MCF 10A (cell line): ENCODE measurements around the gene MTUS2. TPM values are rescaled to one million over a fixed set of nuclear protein-coding genes. Genes with fewer than 3 reads are reported as not detected.
A peak's percentile ranks its signal among the peaks of the same experiment; 100 is the strongest.

ENCODE experiments used
- BruUV-seq: library from RNA; stranded (reverse); fragments of 400-500 nt; replicated peaks from 2 replicates; lab custom pipeline; 2021; lab: Mats Ljungman, UMichigan
- CTCF ChIA-PET: fragments of 300-600 bp; sonication (Branson Sonifier 250); formaldehyde crosslinking; extraction: SDS; loops from one replicate; lab custom pipeline; 2021; ENCODE audit warnings: antibody characterized with exemption, inconsistent platforms; lab: Yijun Ruan, JAX
- POLR2A ChIA-PET: fragments of 300-600, 350-650 bp; sonication (Branson Sonifier 250); formaldehyde crosslinking; extraction: SDS; loops from one replicate; lab custom pipeline; 2020; ENCODE audit warnings: antibody characterized with exemption, inconsistent platforms; lab: Yijun Ruan, JAX
- DNase-seq: peaks from one replicate; pipeline ENCODE4 v3.0.0-alpha.2; 2018; ENCODE audit not compliant: unreplicated experiment
- H3K27ac Mint-ChIP-seq: one replicate; pipeline ENCODE4 v1.8.0; 2022; ENCODE audit warnings: mild to moderate bottlenecking, low read depth, mixed read lengths; ENCODE audit not compliant: unreplicated experiment
- H3K27me3 Mint-ChIP-seq: one replicate; pipeline ENCODE4 v1.8.0; 2022; ENCODE audit warnings: mixed read lengths; ENCODE audit not compliant: insufficient read depth, unreplicated experiment
- H3K36me3 Mint-ChIP-seq: one replicate; pipeline ENCODE4 v1.8.0; 2022; ENCODE audit warnings: mild to moderate bottlenecking, moderate library complexity, mixed read lengths; ENCODE audit not compliant: insufficient read depth, unreplicated experiment
- H3K4me1 Mint-ChIP-seq: one replicate; pipeline ENCODE4 v1.8.0; 2022; ENCODE audit warnings: mixed read lengths; ENCODE audit not compliant: insufficient read depth, unreplicated experiment
- H3K4me3 Mint-ChIP-seq: one replicate; pipeline ENCODE4 v1.8.0; 2022; ENCODE audit warnings: mild to moderate bottlenecking, moderate library complexity, mixed read lengths; ENCODE audit not compliant: unreplicated experiment
- H3K9me3 Mint-ChIP-seq: one replicate; pipeline ENCODE4 v1.8.0; 2022; ENCODE audit warnings: mixed read lengths; ENCODE audit not compliant: unreplicated experiment
- CTCF ChIP-seq: fragments of 200-600 bp; IDR thresholded peaks from one replicate; pipeline ENCODE4 v1.8.0; 2022; ENCODE audit warnings: antibody characterized with exemption, mild to moderate bottlenecking; ENCODE audit not compliant: unreplicated experiment
- intact Hi-C: fragments of 100-400 bp; cut with micrococcal nuclease; formaldehyde crosslinking; loops from 2 replicates; pipeline ENCODE4 v1.14.1; 2022
- total RNA-seq: library from RNA; stranded (reverse); gene quantifications from 2 replicates; pipeline ENCODE4 v1.2.3, GENCODE V29; 2022

MTUS2 gene
- total RNA-seq, 1 experiment from 2014 or later, result not detected

GRCh38 chr13:29473166-29473565, 653.0 kb downstream of the MTUS2 start:
- Mint-ChIP-seq H3K27ac (no peak overlapping the region), H3K9me3 (no peaks in the 10 kb centered on the region), H3K27me3 (peaks cover 6% of the 10 kb centered on the region), H3K4me1 (no peaks in the 10 kb centered on the region), H3K36me3 (no peaks in the 10 kb centered on the region), H3K4me3 (no peak overlapping the region)
- BruUV-seq, result no TSS peak
- ChIA-PET POLR2A (no interaction called here), CTCF (interaction anchor here (0.6 to 2.7 kb wide), 23 partner anchors 8 to 1135 kb away, joined by 3 to 11 read pairs (median 4); no protein-coding TSS in a partner anchor)
- no peak for DNase-seq
- intact Hi-C loops, result loop anchor here (5.0 kb wide), 2 partner anchors 36 to 106 kb away; no protein-coding TSS in a partner anchor
- no peak for TF ChIP-seq CTCF

DNA sequence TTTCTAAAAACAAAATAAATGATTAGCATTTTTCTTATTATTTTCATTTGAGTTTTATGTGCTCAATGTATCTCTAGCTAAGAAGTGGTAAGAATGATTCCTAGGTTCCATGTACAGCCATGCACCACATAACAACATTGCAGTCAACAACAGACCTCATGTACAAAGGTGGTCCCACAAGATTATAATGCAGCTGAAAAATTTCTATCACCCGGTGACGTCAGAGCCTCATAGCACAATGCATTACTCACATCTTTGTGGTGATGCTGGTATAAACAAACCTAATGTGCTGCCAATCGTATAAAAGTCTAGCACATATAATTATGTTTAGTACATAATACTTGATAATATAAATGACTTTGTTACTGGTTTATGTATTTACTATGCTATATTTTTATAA, 654.9 kb downstream of the MTUS2 start:
- H3K36me3 Mint-ChIP-seq, result no peaks in the 10 kb centered on the region
- BruUV-seq, result no TSS peak
- H3K4me3 Mint-ChIP-seq, result no peak overlapping the region
- H3K4me1 Mint-ChIP-seq, result no peaks in the 10 kb centered on the region
- intact Hi-C loops, result loop anchor here (5.0 kb wide), 2 partner anchors 38 to 108 kb away; no protein-coding TSS in a partner anchor
- DNase-seq, result peak; percentile 37
- ChIA-PET POLR2A (interaction anchor here (0.5 to 1.3 kb wide), 2 partner anchors 37 to 40 kb away, joined by 3 to 5 read pairs; no protein-coding TSS in a partner anchor), CTCF (interaction anchor here (0.7 to 2.7 kb wide), 3 partner anchors 33 to 233 kb away, joined by 3 to 11 read pairs (median 3); no protein-coding TSS in a partner anchor)
- no peak overlapping the region for H3K27ac Mint-ChIP-seq
- peaks cover 23% of the 10 kb centered on the region for H3K27me3 Mint-ChIP-seq
- no peak for TF ChIP-seq CTCF
- no peaks in the 10 kb centered on the region for H3K9me3 Mint-ChIP-seq

DNA sequence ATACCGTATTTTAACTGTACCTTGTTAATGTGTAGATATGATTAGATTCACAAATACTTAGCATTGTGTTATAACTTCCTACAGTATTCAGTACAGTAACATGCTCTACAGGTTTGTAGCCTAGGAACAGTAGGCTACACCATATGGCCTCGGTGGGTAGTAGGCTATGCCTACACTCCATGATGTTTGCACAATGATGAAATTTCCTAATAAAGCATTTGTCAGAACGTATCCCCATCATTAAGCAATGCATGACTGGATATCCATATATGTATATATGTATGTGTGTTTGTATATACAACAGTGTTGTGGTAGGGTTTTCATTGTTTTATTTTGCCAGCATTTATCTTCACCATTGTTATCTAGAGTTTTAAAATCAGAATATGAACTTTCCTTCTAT, 655.9 kb downstream of the MTUS2 start:
- intact Hi-C loops, result no loop called here
- no peak for TF ChIP-seq CTCF
- DNase-seq, result no peak
- no peaks in the 10 kb centered on the region for H3K4me1 Mint-ChIP-seq
- peaks cover 34% of the 10 kb centered on the region for H3K27me3 Mint-ChIP-seq
- no peak overlapping the region for H3K4me3 Mint-ChIP-seq
- no peaks in the 10 kb centered on the region for H3K36me3 Mint-ChIP-seq
- ChIA-PET POLR2A (no interaction called here), CTCF (interaction anchor here (0.6 to 1.0 kb wide), 2 partner anchors 32 to 230 kb away, joined by 3 read pairs; no protein-coding TSS in a partner anchor)
- BruUV-seq, result no TSS peak
- H3K27ac Mint-ChIP-seq, result no peak overlapping the region
- no peaks in the 10 kb centered on the region for H3K9me3 Mint-ChIP-seq

DNA sequence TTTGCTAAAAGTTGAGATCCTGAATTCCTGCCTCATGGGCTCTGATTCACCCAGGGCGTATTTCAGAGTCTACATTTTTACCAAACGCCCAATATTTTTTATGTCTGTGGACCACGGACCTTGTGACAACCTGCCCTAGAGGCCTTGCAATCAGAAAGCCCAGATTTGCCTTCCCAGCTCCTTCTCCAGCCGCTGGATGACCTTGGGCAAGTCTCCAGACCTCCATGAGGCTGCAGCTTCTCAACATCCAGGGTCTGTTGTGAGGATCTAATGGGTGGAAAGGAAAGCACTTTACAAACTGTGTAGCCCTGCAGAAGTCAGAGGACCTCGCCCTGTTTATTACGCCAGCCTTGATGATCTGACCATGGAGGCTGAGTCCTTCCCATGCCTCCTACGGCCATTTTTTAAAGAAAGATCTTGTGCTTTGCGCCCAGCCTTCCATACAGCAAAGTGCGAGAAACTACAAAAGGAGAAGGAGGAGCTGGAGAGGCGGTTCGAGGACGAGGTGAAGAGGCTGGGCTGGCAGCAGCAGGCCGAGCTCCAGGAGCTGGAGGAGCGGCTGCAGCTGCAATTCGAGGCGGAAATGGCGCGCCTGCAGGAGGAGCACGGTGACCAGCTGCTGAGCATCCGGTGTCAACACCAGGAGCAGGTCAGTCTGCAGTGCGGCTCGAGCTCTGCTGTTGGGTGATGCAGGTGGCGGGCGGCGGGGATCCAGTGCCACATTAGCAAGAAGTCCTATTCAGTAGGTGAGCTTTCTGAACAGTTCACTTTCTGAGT, 659.8 kb downstream of the MTUS2 start:
- CTCF ChIA-PET, result interaction anchor here (1.0 kb wide), 1 partner anchor 15 kb away, joined by 6 read pairs; no protein-coding TSS in a partner anchor
- DNase-seq, result no peak
- H3K4me1 Mint-ChIP-seq, result no peaks in the 10 kb centered on the region
- POLR2A ChIA-PET, result no interaction called here
- H3K27me3 Mint-ChIP-seq, result peaks cover 41% of the 10 kb centered on the region
- H3K36me3 Mint-ChIP-seq, result no peaks in the 10 kb centered on the region
- no peak for TF ChIP-seq CTCF
- no peaks in the 10 kb centered on the region for H3K9me3 Mint-ChIP-seq
- H3K4me3 Mint-ChIP-seq, result no peak overlapping the region
- intact Hi-C loops, result no loop called here
- H3K27ac Mint-ChIP-seq, result no peak overlapping the region
- BruUV-seq, result no TSS peak
